ENCODE results near the gene GPR146. TPM values are rescaled to one million over a fixed set of nuclear protein-coding genes. Genes with fewer than 3 reads are reported as not detected.

The GPR146 gene
- total and polyA plus RNA-seq, 2 of the 8 experiments (the other 6 are each of a cell fraction or from before 2014, with no cell fraction given) = 1.8 to 2.7 TPM

GRCh38 chr7:1068013-1068412 lies 23.7 kb downstream of the GPR146 start:
- no peak overlapping the region for H2BK15ac ChIP-seq (ENCODE audit: low read length)
- DNase-seq (ENCODE audit: low read depth in 1 of 2, low spot score in 2 of 2) (no peak), FAIRE-seq (no peak)
- peaks cover 8% of the 10 kb centered on the region for H3K79me1 ChIP-seq (ENCODE audit: low read depth, low read length)
- no peak overlapping the region for H2BK20ac ChIP-seq (ENCODE audit: low read length)
- WGBS, 2 experiments (ENCODE audit: extremely low coverage in 1 of 2, insufficient coverage in 1 of 2, insufficient read length in 1 of 2, insufficient replicate concordance in 2 of 2, low coverage in 1 of 2, low lambda C conversion rate in 2 of 2, missing lambda C conversion rate in 1 of 2) = 92% methylated on average over 13 of the region's 14 CpGs; no CpG with 5 or more reads in 1 of the 2 experiments
- no peak overlapping the region for H3K14ac ChIP-seq (ENCODE audit: insufficient read length)
- ChIA-PET CTCF (ENCODE audit: partially characterized antibody) (interaction anchor here (0.7 to 6.4 kb wide), 4 partner anchors 13 to 194 kb away, joined by 3 to 143 read pairs (median 4); partner anchors contain the start of gene GPR146), POLR2A (ENCODE audit: partially characterized antibody) (no interaction called here)
- no peak overlapping the region for H3K4ac ChIP-seq (replicated peaks; ENCODE audit: insufficient read length, low read depth, low read length)
- H3K4me1 ChIP-seq (replicated peaks in 1 of 4; ENCODE audit: control insufficient read depth in 3 of 4, insufficient read depth in 4 of 4, low read length in 3 of 4) = peaks cover 0 to 5% (median 2%) of the 10 kb centered on the region in 4 experiments; a peak in 3 of 7 replicates
- no peak overlapping the region for H4K91ac ChIP-seq (replicated peaks; ENCODE audit: insufficient read length, low read length)
- H3K79me2 ChIP-seq (ENCODE audit: control insufficient read depth in 1 of 2, insufficient read depth in 2 of 2, low read length in 2 of 2) = peaks cover 0 to 2% of the 10 kb centered on the region in 2 experiments; a peak in 1 of 4 replicates
- H4K20me1 ChIP-seq (replicated peaks in 1 of 2; ENCODE audit: control insufficient read depth in 1 of 2, insufficient read depth in 2 of 2, low read length in 2 of 2) = peaks cover 10 to 17% of the 10 kb centered on the region in 2 experiments
- no peak overlapping the region for H2BK5ac ChIP-seq (ENCODE audit: low read depth, low read length)
- peaks cover 5% of the 10 kb centered on the region; the same call in 1 of the 2 replicates for H3K23me2 ChIP-seq (ENCODE audit: low read depth, low read length)
- H2AK5ac ChIP-seq (ENCODE audit: low read depth, low read length) = no peak overlapping the region
- peaks cover 6 to 7% of the 10 kb centered on the region in 2 experiments; a peak in 3 of 4 replicates for H3K9me3 ChIP-seq (ENCODE audit: insufficient read depth in 2 of 2, low read depth in 1 of 2, low read length in 1 of 2)
- H3K36me3 ChIP-seq (ENCODE audit: control insufficient read depth in 2 of 4, insufficient read depth in 4 of 4, low read length in 3 of 4) = no peaks in the 10 kb centered on the region
- TF ChIP-seq RFX5 (IDR thresholded peaks at IDR 0.05; ENCODE audit: borderline replicate concordance, low read depth, low read length) (no peak), POLR2A (IDR thresholded peaks at IDR 0.05; ENCODE audit: control extremely low read depth in 1 of 2, low read depth in 2 of 2, low read length in 2 of 2) (no peak), SP1 (IDR thresholded peaks at IDR 0.05; ENCODE audit: low read depth, low read length) (no peak), YY1 (IDR thresholded peaks at IDR 0.05; ENCODE audit: low read depth, low read length) (no peak)
- no peak overlapping the region for H2AFZ ChIP-seq (ENCODE audit: low read length)
- H3K18ac ChIP-seq (ENCODE audit: extremely low read depth, low read length) = no peak overlapping the region
- no peak overlapping the region for H2BK12ac ChIP-seq (ENCODE audit: low read depth, low read length)
- H3K27me3 ChIP-seq (replicated peaks in 1 of 4; ENCODE audit: control insufficient read depth in 3 of 4, extremely low read depth in 1 of 4, insufficient read depth in 3 of 4, low read length in 3 of 4) = no peaks in the 10 kb centered on the region
- H3K56ac ChIP-seq (replicated peaks; ENCODE audit: insufficient read length, low read depth, low read length) = no peak overlapping the region
- no peak overlapping the region for H3K4me3 ChIP-seq (ENCODE audit: extremely low read depth in 1 of 4, insufficient read depth in 2 of 4, low read depth in 3 of 4, low read length in 4 of 4)
- H3K4me2 ChIP-seq (ENCODE audit: insufficient read depth in 1 of 2, low read depth in 2 of 2, low read length in 2 of 2) = no peak overlapping the region
- H3K9ac ChIP-seq (replicated peaks in 1 of 4; ENCODE audit: extremely low read depth in 1 of 4, low read depth in 3 of 4, low read length in 3 of 4) = no peak overlapping the region
- H3K23ac ChIP-seq (ENCODE audit: insufficient read length) = no peak overlapping the region
- no peak overlapping the region for H4K5ac ChIP-seq (ENCODE audit: insufficient read length, low read depth, low read length)
- no peak overlapping the region for H3K27ac ChIP-seq (ENCODE audit: low read depth, low read length)
- 0 out of 2 replicates have a peak overlapping the region, but pooled peaks have one; percentile 51 for H4K8ac ChIP-seq (ENCODE audit: extremely low read depth, insufficient read depth, low read length)
- H2BK120ac ChIP-seq (replicated peaks; ENCODE audit: low read depth, low read length) = no peak overlapping the region

Data from H1 (cell line).